Epithelial cell of proximal tubule (primary cell): Measurements from ENCODE around the gene SLC29A2. TPM values are rescaled to one million over a fixed set of nuclear protein-coding genes. Genes with fewer than 3 reads are reported as not detected.

Experiments used
- DNase-seq: peaks from one replicate; pipeline ENCODE4 v3.0.0-alpha.2; 2011; ENCODE audit warnings: low read depth
- H3K4me3 ChIP-seq: 2 replicates; pipeline ENCODE4 v1.5.1; 2011; ENCODE audit warnings: low read depth, mild to moderate bottlenecking, low read length
- CTCF ChIP-seq: conservative IDR thresholded peaks from 2 replicates; pipeline ENCODE4 v1.5.1; 2012; ENCODE audit warnings: low read depth, mild to moderate bottlenecking, low read length
- total RNA-seq: library from RNA; depleted of rRNA; stranded (reverse); fragments of >200 nt; gene quantifications from 2 replicates; pipeline ENCODE4 v1.2.3, GENCODE V29; 2015

The SLC29A2 gene
- total RNA-seq, 1 donor from 2014 or later, result 6.6 TPM

GRCh38 chr11:66316849-66317251, 54.7 kb downstream of the SLC29A2 start, which contains the start of gene CD248:
Gene CD248 (minus strand): TSS chr11:66317044. CDS start chr11:66317027, 17 bp downstream.
- no peak for DNase-seq
- no peak within 1 kb of the TSS for H3K4me3 ChIP-seq
- no peak for TF ChIP-seq CTCF

GRCh38 chr11:66315921-66316811, 55.4 kb downstream of the SLC29A2 start:
- TF ChIP-seq CTCF, result no peak
- no peak for DNase-seq
- H3K4me3 ChIP-seq, result no peak overlapping the region

- DNase-seq, result no peak
- no peak for TF ChIP-seq CTCF
- H3K4me3 ChIP-seq, result no peak overlapping the region
Observed at GRCh38 chr11:66315498-66315885, 56.1 kb downstream of the SLC29A2 start.

DNA sequence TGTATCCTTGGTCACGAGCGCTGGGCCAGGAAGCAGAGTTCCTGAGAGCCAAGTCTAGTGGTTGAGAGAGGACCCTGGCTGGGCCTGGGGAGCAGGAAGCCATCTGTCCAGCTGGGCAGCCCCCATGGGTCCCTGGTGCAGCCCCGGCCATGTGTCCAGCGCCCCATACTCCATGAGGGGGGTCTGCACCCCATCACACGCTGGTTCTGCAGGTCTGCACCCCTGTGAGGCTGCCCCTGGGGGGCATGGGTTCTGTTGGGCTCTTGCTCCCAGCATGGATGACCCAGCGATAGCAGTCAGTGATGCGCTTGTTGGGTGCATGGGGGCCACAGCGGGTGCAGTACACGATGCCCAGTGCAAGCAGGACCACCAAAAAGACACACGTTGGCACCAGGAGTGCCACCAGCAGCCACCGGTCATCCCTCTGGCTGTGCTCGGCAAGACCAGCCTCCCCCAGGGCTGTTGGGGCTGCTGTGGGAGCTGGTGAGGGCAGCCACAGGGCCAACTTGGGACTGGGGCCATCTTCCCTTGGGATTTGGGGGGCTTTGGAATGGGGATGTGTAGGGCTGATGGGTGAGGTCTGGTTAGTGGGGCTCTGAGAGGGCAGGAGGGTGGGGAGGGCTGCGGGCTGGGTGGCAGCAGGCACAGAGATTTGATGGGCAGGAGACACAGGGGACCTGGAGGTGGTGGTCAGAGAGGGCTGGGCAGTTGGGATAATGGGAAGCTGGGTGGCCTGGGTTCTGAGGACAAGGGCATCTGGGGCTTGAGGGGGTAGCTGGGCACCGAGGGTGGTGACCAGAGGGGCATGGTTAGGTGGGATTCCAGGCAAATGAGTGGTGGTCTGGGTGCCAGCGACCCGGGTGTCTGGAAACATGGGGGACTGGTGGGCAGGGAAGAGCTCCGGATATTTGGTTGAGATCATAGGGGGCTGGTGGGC, 56.7 kb downstream of the SLC29A2 start:
- H3K4me3 ChIP-seq, result no peak overlapping the region
- TF ChIP-seq CTCF, result no peak
- no peak for DNase-seq

DNA sequence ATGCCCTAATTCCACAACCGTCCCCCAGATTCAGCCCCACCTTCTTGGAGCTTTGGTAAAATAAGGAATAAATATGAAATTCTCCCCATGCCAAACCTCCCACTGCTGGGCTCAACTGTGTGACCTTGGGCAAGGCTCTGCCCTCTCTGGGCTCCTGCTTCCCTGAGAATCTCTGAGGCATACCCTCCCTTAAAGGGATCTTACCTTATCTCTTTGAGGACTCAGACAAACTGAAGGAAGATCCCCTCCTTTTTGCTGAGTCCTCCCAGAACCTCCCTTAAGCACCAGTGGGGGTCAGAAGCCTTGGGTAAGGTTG, 57.4 kb downstream of the SLC29A2 start:
- H3K4me3 ChIP-seq, result no peak overlapping the region
- TF ChIP-seq CTCF, result no peak
- DNase-seq, result no peak

GRCh38 chr11:66313321-66314185, 58.0 kb downstream of the SLC29A2 start:
- peak overlapping the region; percentile 43 for H3K4me3 ChIP-seq
- TF ChIP-seq CTCF, result peak; percentile 13
- no peak for DNase-seq
